Gastroesophageal sphincter (tissue), 4 donors: ENCODE measurements around the gene OCA2. TPM values are rescaled to one million over a fixed set of nuclear protein-coding genes. Genes with fewer than 3 reads are reported as not detected.

Experiments used
- ATAC-seq: fragments of 150-250 bp; one replicate; pipeline ENCODE4 v1.9.1; 2016; ENCODE audit warnings: mild to moderate bottlenecking, moderate library complexity
- H3K27ac ChIP-seq, 4 donors: fragments of 200-600 bp; sonication (generic) in 3 of 4; 1 replicate in 3 of 4; 2 replicates in 1 of 4; pipeline ENCODE4 v1.5.1; 2016 to 2019
- H3K27me3 ChIP-seq: fragments of 200-600 bp; sonication (generic); one replicate; pipeline ENCODE4 v1.5.1; 2019
- H3K36me3 ChIP-seq, 2 donors: fragments of 200-600 bp; sonication (generic); one replicate each; pipeline ENCODE4 v1.5.1; 2019; ENCODE audit warnings: control low read depth in 1 of 2
- H3K4me1 ChIP-seq, 3 donors: fragments of 200-600 bp; sonication (generic); 1 replicate in 2 of 3; 2 replicates in 1 of 3; pipeline ENCODE4 v1.5.1; 2016 to 2019; ENCODE audit warnings: control low read depth in 2 of 3
- H3K4me3 ChIP-seq, 2 donors: fragments of 200-600 bp; sonication (generic); one replicate each; pipeline ENCODE4 v1.5.1; 2019; ENCODE audit warnings: mild to moderate bottlenecking in 1 of 2, moderate library complexity in 1 of 2
- H3K9me3 ChIP-seq, 3 donors: fragments of 200-600 bp; sonication (generic); one replicate each; pipeline ENCODE4 v1.5.1; 2017 to 2019; ENCODE audit warnings: control low read depth in 2 of 3
- CTCF ChIP-seq, 4 experiments: fragments of 200-600 bp in 2 of 4; fragments of 450-650 bp in 2 of 4; sonication (generic) in 1 of 4; IDR thresholded peaks; one replicate each; pipeline ENCODE4 v1.5.1; 2017 to 2019; ENCODE audit warnings: antibody characterized with exemption in 4 of 4, mild to moderate bottlenecking in 2 of 4, moderate library complexity in 2 of 4
- EP300 ChIP-seq: sonication (generic); formaldehyde crosslinking; IDR thresholded peaks from one replicate; pipeline ENCODE4 v1.6.1; 2017; ENCODE audit warnings: antibody characterized with exemption, mild to moderate bottlenecking
- POLR2A ChIP-seq, 2 donors: fragments of 450-650 bp; IDR thresholded peaks; one replicate each; pipeline ENCODE4 v1.6.1; 2017; ENCODE audit warnings: antibody characterized with exemption in 2 of 2, mild to moderate bottlenecking in 2 of 2, moderate library complexity in 1 of 2
- POLR2AphosphoS5 ChIP-seq: sonication (generic); formaldehyde crosslinking; IDR thresholded peaks from one replicate; pipeline ENCODE4 v1.6.1; 2017; ENCODE audit warnings: antibody characterized with exemption
- WGBS, 2 donors: methylation state at CpG; one replicate each; pipeline ENCODE4 v1.1.5; 2018; ENCODE audit warnings: low coverage in 1 of 2; 5-methylcytosine and 5-hydroxymethylcytosine counted together
- total RNA-seq, 4 donors: library from RNA; depleted of rRNA; stranded (reverse); fragments of >200 nt; gene quantifications; one replicate each; pipeline ENCODE4 v1.1.0, GENCODE V29; 2016

The OCA2 gene
- total RNA-seq, 4 donors from 2014 or later, result 0.40 to 2.0 (median 1.1) TPM; not detected in 1

GRCh38 chr15:27744641-27745040 lies 354.5 kb downstream of the OCA2 start:
- Histone ChIP-seq H3K27ac (no peak overlapping the region), H3K36me3 (no peaks in the 10 kb centered on the region), H3K4me3 (no peak overlapping the region), H3K27me3 (no peaks in the 10 kb centered on the region), H3K4me1 (no peaks in the 10 kb centered on the region), H3K9me3 (no peaks in the 10 kb centered on the region)
- whole genome bisulfite sequencing, 2 donors, result 25 to 33% methylated on average over 1 of the region's 3 CpGs
- ATAC-seq, result no peak
- TF ChIP-seq CTCF (IDR thresholded peaks at IDR 0.05) (no peak), EP300 (no peak), POLR2AphosphoS5 (no peak), POLR2A (IDR thresholded peaks at IDR 0.05) (no peak)

- no peaks in the 10 kb centered on the region for H3K27me3 ChIP-seq
- ATAC-seq, result no peak
- WGBS, 2 donors, result 81 to 94% methylated on average over 3 to 6 of the region's 8 CpGs
These were observed 355.5 kb downstream of the OCA2 start for GRCh38 chr15:27743638-27744037.

GRCh38 chr15:27742751-27743477 lies 356.2 kb downstream of the OCA2 start:
- no peaks in the 10 kb centered on the region for H3K36me3 ChIP-seq
- TF ChIP-seq POLR2A (IDR thresholded peaks at IDR 0.05), result no peak
- TF ChIP-seq EP300, result no peak
- TF ChIP-seq CTCF (IDR thresholded peaks at IDR 0.05), result no peak
- no peak for TF ChIP-seq POLR2AphosphoS5
- no peak overlapping the region for H3K27ac ChIP-seq
- no peak for ATAC-seq
- H3K9me3 ChIP-seq, result peaks cover 0 to 6% (median 0%) of the 10 kb centered on the region in 3 donors
- WGBS, 2 donors, result 76 to 84% methylated on average over 10 to 12 of the region's 16 CpGs
- H3K4me1 ChIP-seq, result no peaks in the 10 kb centered on the region
- H3K4me3 ChIP-seq, result no peak overlapping the region
- no peaks in the 10 kb centered on the region for H3K27me3 ChIP-seq

More at GRCh38 chr15:27743638-27744037, 355.5 kb downstream of the OCA2 start:
- Histone ChIP-seq H3K36me3 (no peaks in the 10 kb centered on the region), H3K4me3 (no peak overlapping the region), H3K27ac (no peak overlapping the region), H3K9me3 (no peaks in the 10 kb centered on the region), H3K4me1 (no peaks in the 10 kb centered on the region)
- TF ChIP-seq POLR2AphosphoS5 (no peak), POLR2A (IDR thresholded peaks at IDR 0.05) (no peak), CTCF (IDR thresholded peaks at IDR 0.05) (no peak), EP300 (no peak)

GRCh38 chr15:27741226-27741860 lies 357.8 kb downstream of the OCA2 start:
- H3K4me3 ChIP-seq, result no peak overlapping the region
- WGBS, 2 donors, result 58 to 63% methylated on average over 8 of the region's 8 CpGs
- no peaks in the 10 kb centered on the region for H3K4me1 ChIP-seq
- H3K36me3 ChIP-seq, result no peaks in the 10 kb centered on the region
- peaks cover 0 to 11% (median 0%) of the 10 kb centered on the region in 3 donors for H3K9me3 ChIP-seq
- no peak for ATAC-seq
- no peak for TF ChIP-seq EP300
- no peak for TF ChIP-seq CTCF (IDR thresholded peaks at IDR 0.05)
- TF ChIP-seq POLR2AphosphoS5, result no peak
- TF ChIP-seq POLR2A (IDR thresholded peaks at IDR 0.05), result no peak
- no peak overlapping the region for H3K27ac ChIP-seq
- H3K27me3 ChIP-seq, result no peaks in the 10 kb centered on the region
